ENCODE measurements around the gene PLCG1. TPM values are rescaled to one million over a fixed set of nuclear protein-coding genes. Genes with fewer than 3 reads are reported as not detected.

Gene PLCG1
- total RNA-seq, 1 experiment from 2014 or later = 64.1 TPM

DNA sequence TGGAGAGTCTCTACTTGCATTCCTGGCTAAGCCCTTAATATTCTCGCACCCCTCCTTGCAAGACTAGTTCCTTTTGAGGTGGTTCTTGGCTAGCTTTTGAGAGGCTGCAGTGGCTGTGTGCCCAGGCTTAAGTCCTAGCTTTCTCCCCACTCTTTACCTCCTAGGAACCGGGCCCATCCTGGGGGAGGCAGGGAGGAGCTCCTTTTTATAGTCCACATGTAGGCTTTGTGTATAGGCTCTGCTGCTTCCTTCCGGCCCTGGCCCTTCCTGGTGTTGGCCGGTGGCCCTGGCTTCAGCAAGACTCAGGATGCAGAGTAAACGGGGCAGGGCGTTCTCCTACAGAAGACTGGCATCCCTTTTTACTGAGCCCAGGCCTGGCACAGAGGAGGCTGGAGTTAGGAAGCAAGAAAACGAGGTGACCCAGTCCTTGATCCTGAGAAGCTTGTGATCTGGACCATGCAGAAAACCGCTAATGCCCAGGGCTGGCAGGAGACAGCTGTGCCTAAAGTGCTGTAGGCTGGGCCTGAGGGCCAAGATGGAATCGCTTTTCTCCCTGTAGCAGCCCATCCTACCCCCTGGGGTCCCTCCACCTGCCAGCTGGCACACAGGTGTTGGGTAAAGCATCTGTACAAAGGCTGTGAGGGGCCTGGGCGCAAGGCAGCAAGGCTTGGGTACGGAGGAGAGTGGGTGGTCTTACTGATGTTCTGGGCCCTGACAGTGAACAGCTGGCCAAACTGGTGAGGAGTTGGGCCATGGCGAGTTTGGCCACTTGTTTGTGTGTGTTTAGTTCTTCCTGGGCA is 8.7 kb downstream of the PLCG1 start:
- H3K27me3 ChIP-seq (ENCODE audit: insufficient read depth, low read depth) = no peaks in the 10 kb centered on the region
- peaks cover 8% of the 10 kb centered on the region; the same call in 1 of the 2 replicates for H3F3A ChIP-seq (ENCODE audit: insufficient read depth, low read depth)
- H3K4me1 ChIP-seq (replicated peaks; ENCODE audit: insufficient read depth) = peaks cover 7% of the 10 kb centered on the region; the same call in 1 of the 2 replicates
- ChIA-PET POLR2A (ENCODE audit: unreplicated experiment) (no interaction called here), CTCF (no interaction called here)
- DNase-seq = no peak
- no peaks in the 10 kb centered on the region for H3K9me2 ChIP-seq (ENCODE audit: insufficient read depth)
- H3K4me3 ChIP-seq = no peak overlapping the region
- no peaks in the 10 kb centered on the region for H3K36me3 ChIP-seq (ENCODE audit: low read depth)
- intact Hi-C loops (cut with micrococcal nuclease; ENCODE audit: unreplicated experiment) = no loop called here
- H2AFZ ChIP-seq = no peak overlapping the region
- H4K20me1 ChIP-seq (ENCODE audit: insufficient read depth) = 0 out of 2 replicates have a peak, but pooled peaks cover 6% of the 10 kb centered on the region
- no peak overlapping the region for H3K27ac ChIP-seq
- no peak overlapping the region for H3K4me2 ChIP-seq
- no peaks in the 10 kb centered on the region for H3K9me3 ChIP-seq (ENCODE audit: insufficient read depth, low read depth)
- H3K79me2 ChIP-seq (ENCODE audit: low read depth) = peaks cover 30% of the 10 kb centered on the region
- no TSS peak for BruUV-seq (replicated peaks)
- TF ChIP-seq EZH2 (IDR thresholded peaks at IDR 0.05; ENCODE audit: low read depth) = no peak
- TF ChIP-seq, protein P1, sequence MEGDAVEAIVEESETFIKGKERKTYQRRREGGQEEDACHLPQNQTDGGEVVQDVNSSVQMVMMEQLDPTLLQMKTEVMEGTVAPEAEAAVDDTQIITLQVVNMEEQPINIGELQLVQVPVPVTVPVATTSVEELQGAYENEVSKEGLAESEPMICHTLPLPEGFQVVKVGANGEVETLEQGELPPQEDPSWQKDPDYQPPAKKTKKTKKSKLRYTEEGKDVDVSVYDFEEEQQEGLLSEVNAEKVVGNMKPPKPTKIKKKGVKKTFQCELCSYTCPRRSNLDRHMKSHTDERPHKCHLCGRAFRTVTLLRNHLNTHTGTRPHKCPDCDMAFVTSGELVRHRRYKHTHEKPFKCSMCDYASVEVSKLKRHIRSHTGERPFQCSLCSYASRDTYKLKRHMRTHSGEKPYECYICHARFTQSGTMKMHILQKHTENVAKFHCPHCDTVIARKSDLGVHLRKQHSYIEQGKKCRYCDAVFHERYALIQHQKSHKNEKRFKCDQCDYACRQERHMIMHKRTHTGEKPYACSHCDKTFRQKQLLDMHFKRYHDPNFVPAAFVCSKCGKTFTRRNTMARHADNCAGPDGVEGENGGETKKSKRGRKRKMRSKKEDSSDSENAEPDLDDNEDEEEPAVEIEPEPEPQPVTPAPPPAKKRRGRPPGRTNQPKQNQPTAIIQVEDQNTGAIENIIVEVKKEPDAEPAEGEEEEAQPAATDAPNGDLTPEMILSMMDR (conservative IDR thresholded peaks at IDR 0.05) = no peak

DNA sequence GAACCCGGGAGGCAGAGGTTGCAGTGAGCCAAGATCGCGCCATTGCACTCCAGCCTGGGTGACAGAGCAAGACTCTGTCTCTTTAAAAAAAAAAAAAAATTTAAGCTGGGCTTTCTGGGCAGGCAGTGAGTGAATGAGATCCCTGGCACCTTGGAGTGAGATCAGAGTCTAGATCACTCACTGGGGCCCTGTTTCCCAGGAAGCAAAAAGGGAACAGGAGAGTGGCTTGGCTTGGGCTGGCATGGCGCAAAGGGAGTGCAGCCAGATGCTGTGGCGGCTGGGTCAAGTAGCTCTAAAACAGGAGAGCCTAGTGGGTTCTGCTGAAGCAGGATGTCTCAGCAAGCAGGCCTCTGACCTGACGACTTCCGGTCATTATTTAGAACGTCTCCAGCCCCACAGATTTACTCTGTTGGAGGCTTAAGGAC is 10.4 kb downstream of the PLCG1 start:
- DNase-seq = no peak
- peaks cover 8% of the 10 kb centered on the region; the same call in 1 of the 2 replicates for H3F3A ChIP-seq (ENCODE audit: insufficient read depth, low read depth)
- peaks cover 26% of the 10 kb centered on the region for H3K79me2 ChIP-seq (ENCODE audit: low read depth)
- H3K36me3 ChIP-seq (ENCODE audit: low read depth) = no peaks in the 10 kb centered on the region
- no peaks in the 10 kb centered on the region for H3K9me3 ChIP-seq (ENCODE audit: insufficient read depth, low read depth)
- no peaks in the 10 kb centered on the region for H3K9me2 ChIP-seq (ENCODE audit: insufficient read depth)
- CTCF ChIA-PET = no interaction called here
- H3K4me3 ChIP-seq = no peak overlapping the region
- H3K4me2 ChIP-seq = no peak overlapping the region
- TF ChIP-seq EZH2 (IDR thresholded peaks at IDR 0.05; ENCODE audit: low read depth) = no peak
- TF ChIP-seq, protein P1 (conservative IDR thresholded peaks at IDR 0.05) = no peak
- H3K4me1 ChIP-seq (replicated peaks; ENCODE audit: insufficient read depth) = peaks cover 7% of the 10 kb centered on the region; the same call in 1 of the 2 replicates
- no peak overlapping the region for H2AFZ ChIP-seq
- POLR2A ChIA-PET (ENCODE audit: unreplicated experiment) = interaction anchor here (0.6 kb wide), 1 partner anchor 278 kb away, joined by 16 read pairs; no protein-coding TSS in a partner anchor
- no peaks in the 10 kb centered on the region for H4K20me1 ChIP-seq (ENCODE audit: insufficient read depth)
- H3K27ac ChIP-seq = no peak overlapping the region
- H3K27me3 ChIP-seq (ENCODE audit: insufficient read depth, low read depth) = no peaks in the 10 kb centered on the region
- intact Hi-C loops (cut with micrococcal nuclease; ENCODE audit: unreplicated experiment) = no loop called here
- BruUV-seq (replicated peaks) = no TSS peak

DNA sequence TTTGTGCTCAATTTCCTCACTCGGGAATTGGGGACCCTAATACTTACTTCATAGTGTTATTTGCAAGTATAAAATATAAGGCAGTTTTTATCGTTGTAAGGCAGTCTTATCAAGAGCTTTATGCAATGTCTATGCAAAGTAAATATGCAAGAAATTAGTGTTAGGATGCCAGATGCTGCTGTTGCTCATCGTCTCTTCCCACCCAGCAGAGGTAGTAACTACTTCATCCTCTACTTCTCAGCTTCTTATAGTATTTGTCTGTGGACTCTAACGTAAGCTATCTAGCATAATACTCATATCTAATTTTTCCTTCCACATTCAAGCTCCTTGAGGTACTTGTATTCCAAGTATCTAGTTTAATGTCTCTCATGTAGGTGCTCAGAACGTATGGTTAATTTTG is 11.6 kb downstream of the PLCG1 start:
- H3K9me2 ChIP-seq (ENCODE audit: insufficient read depth) = no peaks in the 10 kb centered on the region
- H3K4me2 ChIP-seq = no peak overlapping the region
- H2AFZ ChIP-seq = no peak overlapping the region
- no peak overlapping the region for H3K27ac ChIP-seq
- no peaks in the 10 kb centered on the region for H3K36me3 ChIP-seq (ENCODE audit: low read depth)
- H3K4me1 ChIP-seq (replicated peaks; ENCODE audit: insufficient read depth) = peaks cover 7% of the 10 kb centered on the region; the same call in 1 of the 2 replicates
- ChIA-PET POLR2A (ENCODE audit: unreplicated experiment) (no interaction called here), CTCF (no interaction called here)
- BruUV-seq (replicated peaks) = no TSS peak
- no peak overlapping the region for H3K4me3 ChIP-seq
- intact Hi-C loops (cut with micrococcal nuclease; ENCODE audit: unreplicated experiment) = no loop called here
- peaks cover 26% of the 10 kb centered on the region for H3K79me2 ChIP-seq (ENCODE audit: low read depth)
- peaks cover 8% of the 10 kb centered on the region; the same call in 1 of the 2 replicates for H3F3A ChIP-seq (ENCODE audit: insufficient read depth, low read depth)
- H4K20me1 ChIP-seq (ENCODE audit: insufficient read depth) = no peaks in the 10 kb centered on the region; the same call in 1 of the 2 replicates
- H3K27me3 ChIP-seq (ENCODE audit: insufficient read depth, low read depth) = no peaks in the 10 kb centered on the region
- no peaks in the 10 kb centered on the region for H3K9me3 ChIP-seq (ENCODE audit: insufficient read depth, low read depth)
- no peak for DNase-seq
- no peak for TF ChIP-seq EZH2 (IDR thresholded peaks at IDR 0.05; ENCODE audit: low read depth)
- TF ChIP-seq, protein P1 (conservative IDR thresholded peaks at IDR 0.05) = no peak
